Measurements from ENCODE around the gene FAT3.

GRCh38 chr11:92224054-92224406 is 588 bp upstream of the FAT3 start:
- TF ChIP-seq YY1 (IDR thresholded peaks at IDR 0.05; ENCODE audit: insufficient read depth, insufficient read length): no peak
- TF ChIP-seq SUZ12 (IDR thresholded peaks at IDR 0.05; ENCODE audit: extremely low read depth, insufficient read depth, insufficient read length): no peak
- TF ChIP-seq ZNF274 (IDR thresholded peaks at IDR 0.05; ENCODE audit: low read depth, low read length): no peak

Data from NT2/D1 (cell line).